ENCODE data around the gene MYO1D.

The MYO1D gene

GRCh38 chr17:32510466-32510865, 366.5 kb downstream of the MYO1D start:
- TF ChIP-seq CREB1 (IDR thresholded peaks at IDR 0.05; ENCODE audit: low read depth), result no peak
- TF ChIP-seq RAD21 (IDR thresholded peaks at IDR 0.05; ENCODE audit: low read depth), result no peak
- no peak for TF ChIP-seq YY1 (IDR thresholded peaks at IDR 0.05; ENCODE audit: low read depth)
- TF ChIP-seq MAX (IDR thresholded peaks at IDR 0.05), result no peak
- no peak for TF ChIP-seq ZBTB7A (IDR thresholded peaks at IDR 0.05; ENCODE audit: low read depth)
- no peak for TF ChIP-seq NFIC (IDR thresholded peaks at IDR 0.05)
- no peak for TF ChIP-seq EP300 (IDR thresholded peaks at IDR 0.05; ENCODE audit: borderline replicate concordance)
- no peak for TF ChIP-seq TCF12 (IDR thresholded peaks at IDR 0.05; ENCODE audit: low read depth)

- no peak for TF ChIP-seq TCF12 (IDR thresholded peaks at IDR 0.05; ENCODE audit: low read depth)
- no peak for TF ChIP-seq TAF1 (IDR thresholded peaks at IDR 0.05; ENCODE audit: low read depth)
- TF ChIP-seq YY1 (IDR thresholded peaks at IDR 0.05; ENCODE audit: low read depth), result no peak
- TF ChIP-seq MAX (IDR thresholded peaks at IDR 0.05), result no peak
- no peak for TF ChIP-seq CEBPB (IDR thresholded peaks at IDR 0.05)
- TF ChIP-seq USF1 (IDR thresholded peaks at IDR 0.05), result no peak
- no peak for TF ChIP-seq CREB1 (IDR thresholded peaks at IDR 0.05; ENCODE audit: low read depth)
- TF ChIP-seq EP300 (IDR thresholded peaks at IDR 0.05; ENCODE audit: borderline replicate concordance), result no peak
- no peak for TF ChIP-seq NFIC (IDR thresholded peaks at IDR 0.05)
- no peak for TF ChIP-seq EGR1 (IDR thresholded peaks at IDR 0.05)
- TF ChIP-seq TEAD4 (IDR thresholded peaks at IDR 0.05), result no peak
- TF ChIP-seq REST (IDR thresholded peaks at IDR 0.05; ENCODE audit: low read depth), result no peak
- TF ChIP-seq ZBTB7A (IDR thresholded peaks at IDR 0.05; ENCODE audit: low read depth), result no peak
- TF ChIP-seq RAD21 (IDR thresholded peaks at IDR 0.05; ENCODE audit: low read depth), result no peak
- TF ChIP-seq FOXM1 (IDR thresholded peaks at IDR 0.05; ENCODE audit: borderline replicate concordance, low read depth), result no peak
Measured at GRCh38 chr17:32508926-32509325, 368.0 kb downstream of the MYO1D start.

GRCh38 chr17:32504166-32504990, 372.5 kb downstream of the MYO1D start:
- TF ChIP-seq EP300 (IDR thresholded peaks at IDR 0.05; ENCODE audit: borderline replicate concordance), result no peak
- no peak for TF ChIP-seq FOXM1 (IDR thresholded peaks at IDR 0.05; ENCODE audit: borderline replicate concordance, low read depth)
- no peak for TF ChIP-seq TAF1 (IDR thresholded peaks at IDR 0.05; ENCODE audit: low read depth)
- TF ChIP-seq YY1 (IDR thresholded peaks at IDR 0.05; ENCODE audit: low read depth), result no peak
- no peak for TF ChIP-seq USF1 (IDR thresholded peaks at IDR 0.05)
- no peak for TF ChIP-seq RAD21 (IDR thresholded peaks at IDR 0.05; ENCODE audit: low read depth)
- TF ChIP-seq TEAD4 (IDR thresholded peaks at IDR 0.05), result no peak
- no peak for TF ChIP-seq CEBPB (IDR thresholded peaks at IDR 0.05)
- TF ChIP-seq MAX (IDR thresholded peaks at IDR 0.05), result no peak
- no peak for TF ChIP-seq CREB1 (IDR thresholded peaks at IDR 0.05; ENCODE audit: low read depth)
- no peak for TF ChIP-seq NFIC (IDR thresholded peaks at IDR 0.05)
- TF ChIP-seq TCF12 (IDR thresholded peaks at IDR 0.05; ENCODE audit: low read depth), result no peak
- no peak for TF ChIP-seq EGR1 (IDR thresholded peaks at IDR 0.05)
- TF ChIP-seq REST (IDR thresholded peaks at IDR 0.05; ENCODE audit: low read depth), result no peak
- no peak for TF ChIP-seq ZBTB7A (IDR thresholded peaks at IDR 0.05; ENCODE audit: low read depth)

- no peak for TF ChIP-seq RAD21 (IDR thresholded peaks at IDR 0.05; ENCODE audit: low read depth)
- TF ChIP-seq TEAD4 (IDR thresholded peaks at IDR 0.05), result no peak
- TF ChIP-seq USF1 (IDR thresholded peaks at IDR 0.05), result no peak
- no peak for TF ChIP-seq CREB1 (IDR thresholded peaks at IDR 0.05; ENCODE audit: low read depth)
- TF ChIP-seq ZBTB7A (IDR thresholded peaks at IDR 0.05; ENCODE audit: low read depth), result no peak
- TF ChIP-seq EP300 (IDR thresholded peaks at IDR 0.05; ENCODE audit: borderline replicate concordance), result no peak
- TF ChIP-seq FOXM1 (IDR thresholded peaks at IDR 0.05; ENCODE audit: borderline replicate concordance, low read depth), result no peak
Measured at GRCh38 chr17:32503251-32504165, 373.4 kb downstream of the MYO1D start.

Measured in Ishikawa (cell line).